Gastrocnemius medialis (tissue), 4 donors: Measurements from ENCODE around the gene ZNF804A.

Experiments
- CTCF ChIP-seq, 5 experiments: fragments of 450-650 bp in 3 of 5; fragments of 200-600 bp in 2 of 5; sonication (generic) in 2 of 5; IDR thresholded peaks in 4 of 5; conservative IDR thresholded peaks in 1 of 5; 1 replicate in 4 of 5; 2 replicates in 1 of 5; pipeline ENCODE4 v1.5.1; 2016 to 2019; ENCODE audit warnings: antibody characterized with exemption in 5 of 5, mild to moderate bottlenecking in 3 of 5, moderate library complexity in 3 of 5
- POLR2A ChIP-seq, 2 donors: fragments of 450-650 bp; IDR thresholded peaks; one replicate each; pipeline ENCODE4 v1.6.1; 2017; ENCODE audit warnings: antibody characterized with exemption in 2 of 2, mild to moderate bottlenecking in 2 of 2, moderate library complexity in 2 of 2

GRCh38 chr2:184936761-184937160, 338.4 kb downstream of the ZNF804A start:
- no peak for TF ChIP-seq POLR2A (IDR thresholded peaks at IDR 0.05)
- TF ChIP-seq CTCF (IDR thresholded peaks at IDR 0.05 in 4 of 5, conservative IDR thresholded peaks at IDR 0.05 in 1 of 5) = no peak
